WTC11 (cell line): ENCODE data around the gene MAST4.
"Not testable (repeated sequence)": the region's sequence is repeated elsewhere in the genome, so short reads cannot be mapped to it uniquely, and the experiment has no call there.

Experiments
- CTCF ChIP-seq: fragments of 200-600 bp; IDR thresholded peaks from 2 replicates; pipeline ENCODE4 v1.8.0; 2022; ENCODE audit warnings: antibody characterized with exemption
- FOXJ3 ChIP-seq: sonication (generic); formaldehyde crosslinking; IDR thresholded peaks from 2 replicates; pipeline ENCODE4 v1.9.0; 2021; ENCODE audit warnings: missing genetic modification reagents, mild to moderate bottlenecking, borderline replicate concordance
- JUN ChIP-seq: sonication (generic); formaldehyde crosslinking; IDR thresholded peaks from 2 replicates; pipeline ENCODE4 v1.8.0; 2023; ENCODE audit warnings: mild to moderate bottlenecking, missing genetic modification reagents
- ZNF396 ChIP-seq: fragments of 250-450 bp; sonication (Bioruptor Pico); IDR thresholded peaks from 2 replicates; pipeline ENCODE4 v1.8.0; 2021; ENCODE audit warnings: mild to moderate bottlenecking, moderate library complexity, borderline replicate concordance

DNA sequence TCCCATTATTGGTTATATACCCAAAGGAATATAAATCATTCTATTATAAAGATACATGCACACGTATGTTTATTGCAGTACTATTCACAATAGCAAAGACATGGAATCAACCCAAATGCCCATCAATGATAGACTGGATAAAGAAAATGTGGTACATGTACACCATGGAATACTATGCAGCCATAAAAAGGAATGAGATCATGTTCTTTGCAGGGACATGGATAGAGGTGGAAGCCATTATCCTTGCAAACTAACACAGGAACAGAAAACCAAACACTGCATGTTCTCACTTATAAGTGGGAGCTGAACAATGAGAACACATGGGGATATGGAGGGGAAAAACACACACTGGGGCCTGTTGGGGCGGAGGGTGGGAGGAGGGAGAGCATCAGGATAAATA, 99.6 kb downstream of the MAST4 start:
- not testable (repeated sequence) for TF ChIP-seq FOXJ3 (CRISPR knock-in tag); CTCF; JUN; ZNF396 (CRISPR knock-in tag)
